GM21390 (cell line): ENCODE measurements around the gene TLE5.
"Not testable (repeated sequence)": the region's sequence is repeated elsewhere in the genome, so short reads cannot be mapped to it uniquely, and the experiment has no call there.

Source experiments
- ATAC-seq: cut with Tn5 transposase; IDR thresholded peaks from one replicate; pipeline ENCODE4 v1.9.1; 2021; ENCODE audit not compliant: unreplicated experiment

Gene TLE5

DNA sequence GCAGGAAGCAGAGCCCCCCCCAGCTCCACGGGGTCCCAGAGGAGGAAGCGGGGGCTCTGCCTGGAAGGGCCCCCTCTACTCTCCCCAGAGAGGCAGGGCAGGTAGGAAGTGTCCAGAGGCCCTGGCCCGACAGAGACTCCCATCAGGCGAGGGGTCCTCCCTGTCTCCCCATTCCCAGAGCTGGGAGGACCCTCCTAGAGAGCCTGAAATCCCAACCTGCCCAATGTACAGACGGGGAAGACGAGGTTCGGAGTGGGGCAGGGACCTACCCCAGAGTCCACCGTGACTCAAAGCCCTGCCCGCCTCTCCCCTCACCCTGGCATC is 34.4 kb downstream of the TLE5 start:
- ATAC-seq: no peak

DNA sequence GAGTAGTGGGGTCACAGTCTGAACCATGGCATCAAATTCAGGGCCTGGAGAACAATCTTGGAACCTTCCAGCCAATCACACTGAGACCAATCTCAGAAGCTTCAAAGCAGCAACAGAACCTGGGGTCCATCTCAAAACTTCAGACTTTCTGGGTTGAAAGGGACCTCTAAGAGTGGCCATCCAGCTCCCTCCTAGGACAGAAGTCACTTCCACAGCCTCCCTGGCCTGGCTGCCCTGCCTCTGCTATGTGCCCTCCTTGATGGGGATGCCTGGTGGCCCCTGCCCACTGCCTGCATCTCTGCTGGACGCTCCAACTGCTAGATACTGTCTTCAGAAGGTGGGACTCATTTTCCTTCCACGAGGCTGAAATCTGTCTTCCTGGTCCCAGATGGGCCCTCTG is 35.0 kb downstream of the TLE5 start:
- no peak for ATAC-seq

GRCh38 chr19:3026768-3027167 is 35.5 kb downstream of the TLE5 start:
- ATAC-seq: no peak

DNA sequence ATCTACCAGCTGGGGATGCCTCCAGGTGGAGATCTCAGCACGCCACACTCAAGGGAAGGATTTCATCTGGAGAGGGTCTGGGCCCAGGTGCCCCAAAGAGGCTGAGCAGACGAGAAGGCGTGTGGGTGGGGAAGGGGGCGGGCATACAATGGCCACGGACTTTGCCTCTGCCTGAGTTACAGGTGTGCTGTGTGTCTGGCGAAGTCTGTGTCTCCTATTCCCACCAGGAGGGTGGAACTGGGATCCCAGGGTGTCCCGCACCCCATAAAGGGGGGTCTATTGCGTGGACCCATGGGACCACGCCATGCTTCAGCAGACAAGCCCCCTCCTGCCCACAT is 36.8 kb downstream of the TLE5 start:
- ATAC-seq: no peak

- no peak for ATAC-seq
Measured at GRCh38 chr19:3024870-3025548, 37.3 kb downstream of the TLE5 start.

GRCh38 chr19:3024509-3024869 is 37.8 kb downstream of the TLE5 start:
- ATAC-seq: no peak

DNA sequence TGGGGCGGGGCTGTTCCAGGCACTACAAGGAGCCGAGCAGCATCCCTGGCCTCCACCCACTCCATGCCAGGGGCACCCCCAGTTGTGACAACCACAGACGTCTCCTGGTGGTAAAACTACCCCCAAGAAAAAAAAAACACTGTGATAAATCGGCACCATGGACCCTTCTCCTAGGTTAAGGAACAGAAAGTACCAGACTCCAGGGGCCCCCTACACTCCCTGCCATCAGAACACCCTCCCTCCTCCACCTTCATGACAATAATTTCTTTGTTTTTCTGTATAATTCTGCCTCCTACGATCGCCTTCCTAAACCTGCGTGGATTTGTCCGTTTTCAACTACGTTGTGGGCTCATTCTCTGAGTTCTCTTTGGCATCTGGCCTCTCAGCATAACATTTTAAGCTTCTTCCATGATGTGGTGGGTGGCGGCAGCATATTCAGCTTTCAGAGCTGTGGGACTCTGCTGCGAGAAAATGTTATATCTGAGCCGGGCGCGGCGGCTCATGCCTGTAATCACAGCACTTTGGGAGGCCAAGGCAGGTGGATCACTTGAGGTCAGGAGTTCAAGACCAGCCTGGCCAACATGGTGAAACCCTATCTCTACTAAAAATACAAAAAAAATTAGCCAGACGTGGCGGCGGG is 41.9 kb downstream of the TLE5 start:
- no peak for ATAC-seq

DNA sequence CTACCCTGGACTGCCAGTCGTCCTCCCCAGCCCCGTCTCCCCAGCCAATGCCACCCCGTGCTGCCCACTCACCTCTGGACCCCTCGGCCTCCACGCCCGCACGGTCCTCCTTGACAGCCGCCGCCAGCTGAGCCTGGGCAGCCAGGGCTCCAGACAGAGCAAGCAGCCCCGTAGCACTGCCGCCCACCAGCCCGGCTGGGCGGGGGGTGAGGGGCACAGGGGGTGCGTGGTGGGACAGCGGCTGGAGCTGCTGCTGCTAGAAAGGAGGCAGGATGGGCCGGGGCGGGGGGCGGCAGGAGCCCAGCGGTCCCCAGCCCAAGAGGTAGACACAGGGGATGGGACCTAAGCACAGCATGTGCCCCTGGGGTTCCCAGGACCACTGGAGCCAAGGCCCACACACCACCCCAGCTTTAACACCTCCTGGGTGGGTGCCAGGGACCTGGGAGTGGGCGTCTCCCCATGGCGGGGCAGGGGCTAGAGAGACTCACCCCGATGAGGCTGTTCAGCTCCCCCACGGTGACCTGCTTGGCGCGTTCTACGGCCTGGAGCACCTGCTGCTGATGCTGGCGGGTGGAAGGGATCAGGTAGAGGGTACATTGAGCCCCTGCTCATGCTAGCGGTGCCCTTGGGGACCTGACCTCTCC is 43.0 kb downstream of the TLE5 start:
- no peak for ATAC-seq

- ATAC-seq: no peak
Measured at GRCh38 chr19:3017923-3018322, 44.4 kb downstream of the TLE5 start.

DNA sequence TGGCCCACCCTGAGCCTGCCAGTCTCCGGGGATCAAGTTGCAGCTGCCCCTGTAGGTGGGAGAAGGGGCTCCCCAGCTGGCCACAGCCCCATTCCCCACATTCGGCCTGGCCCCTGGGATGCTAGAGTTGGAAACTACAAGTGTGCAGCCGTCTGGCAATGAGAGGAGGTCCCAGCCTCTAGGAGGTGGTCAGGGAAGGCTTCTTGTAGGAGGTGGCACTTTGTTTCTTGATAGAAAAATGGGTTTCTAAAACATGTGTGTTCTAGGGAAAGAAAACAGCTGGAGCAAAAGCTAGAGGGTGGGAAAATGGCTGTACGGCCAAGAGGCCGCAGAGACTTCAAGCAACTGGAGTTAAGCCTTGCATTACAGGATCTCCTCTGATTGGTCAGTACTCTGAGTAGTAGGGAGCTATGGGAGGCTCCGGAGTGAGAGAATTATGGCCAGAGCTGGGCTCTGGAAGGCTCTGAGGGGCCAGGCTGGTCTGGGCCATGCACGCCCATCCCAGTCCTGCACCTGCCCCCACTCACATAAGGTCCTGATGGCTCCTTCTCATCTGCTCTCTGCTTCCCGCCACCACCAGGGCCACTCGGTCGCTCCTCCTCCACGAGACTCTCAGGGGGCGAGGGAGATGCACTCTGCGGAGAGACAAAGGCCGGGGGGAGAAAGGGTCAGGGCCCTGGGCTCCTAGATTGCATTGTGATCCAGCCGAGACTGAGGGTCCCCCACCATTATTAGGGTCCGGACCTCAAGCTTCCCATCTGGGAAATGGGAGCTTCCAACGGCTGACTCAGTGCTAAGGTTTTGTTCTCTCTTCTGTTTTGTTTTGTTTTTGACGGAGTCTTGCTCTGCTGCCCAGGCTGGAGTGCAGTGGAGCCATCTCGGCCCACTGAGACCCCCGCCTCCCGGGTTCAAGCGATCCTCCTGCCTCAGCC is 46.9 kb downstream of the TLE5 start:
- no peak for ATAC-seq

DNA sequence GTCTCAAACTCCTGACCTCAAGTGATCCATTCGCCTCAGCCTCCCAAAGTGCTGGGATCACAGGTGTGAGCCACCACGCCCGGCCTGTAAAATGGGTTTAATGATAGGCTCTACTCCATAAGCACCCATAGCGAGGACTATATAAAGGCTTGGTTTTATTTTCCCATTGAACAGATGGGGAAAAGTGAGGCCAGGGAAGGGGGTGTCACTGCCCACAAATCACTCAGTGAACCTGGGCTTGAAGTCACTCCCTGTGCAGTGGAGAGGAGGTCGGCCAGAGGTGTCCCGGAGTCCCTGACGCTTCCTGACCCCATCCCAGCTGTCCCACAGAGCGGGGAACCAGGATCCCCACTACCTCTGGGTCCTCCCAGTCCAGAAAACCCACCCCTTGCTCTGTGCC is 48.2 kb downstream of the TLE5 start:
- ATAC-seq: no peak

GRCh38 chr19:3013263-3013725 is 49.0 kb downstream of the TLE5 start:
- ATAC-seq: no peak

DNA sequence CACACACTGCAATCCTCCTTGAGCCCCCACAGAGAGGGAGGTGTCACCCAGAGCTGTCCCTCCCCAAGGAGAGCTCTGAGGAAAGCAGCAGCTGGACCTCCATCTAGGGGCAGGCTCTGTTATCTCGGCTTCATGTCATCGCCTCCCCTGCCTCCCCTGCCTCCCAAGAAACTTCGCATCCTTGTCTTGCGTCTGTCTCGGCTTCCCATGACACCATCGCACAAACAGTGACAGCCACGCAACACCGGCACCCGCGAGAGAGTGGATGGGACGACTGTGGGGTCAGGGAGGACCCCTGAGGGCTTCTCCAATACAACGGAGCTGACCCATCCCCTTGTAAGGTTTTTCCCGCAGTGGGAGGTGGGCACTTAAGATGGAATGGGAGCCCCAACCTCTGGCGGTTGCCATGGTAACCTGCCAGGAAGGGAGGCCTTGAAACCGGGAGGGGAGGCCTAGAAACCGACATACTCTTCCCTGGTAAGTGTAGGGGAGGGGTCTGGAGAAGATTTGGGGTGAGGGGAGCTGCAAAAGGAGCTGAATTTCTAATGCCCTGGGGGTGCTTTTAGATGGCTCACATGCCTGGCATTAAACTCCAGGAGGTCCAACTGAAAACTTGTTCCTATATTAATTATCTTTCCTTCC is 49.6 kb downstream of the TLE5 start:
- no peak for ATAC-seq

- ATAC-seq: not testable (repeated sequence)
Measured at GRCh38 chr19:3012059-3012458, 50.2 kb downstream of the TLE5 start.

GRCh38 chr19:3010871-3011270 is 51.4 kb downstream of the TLE5 start:
- no peak for ATAC-seq

DNA sequence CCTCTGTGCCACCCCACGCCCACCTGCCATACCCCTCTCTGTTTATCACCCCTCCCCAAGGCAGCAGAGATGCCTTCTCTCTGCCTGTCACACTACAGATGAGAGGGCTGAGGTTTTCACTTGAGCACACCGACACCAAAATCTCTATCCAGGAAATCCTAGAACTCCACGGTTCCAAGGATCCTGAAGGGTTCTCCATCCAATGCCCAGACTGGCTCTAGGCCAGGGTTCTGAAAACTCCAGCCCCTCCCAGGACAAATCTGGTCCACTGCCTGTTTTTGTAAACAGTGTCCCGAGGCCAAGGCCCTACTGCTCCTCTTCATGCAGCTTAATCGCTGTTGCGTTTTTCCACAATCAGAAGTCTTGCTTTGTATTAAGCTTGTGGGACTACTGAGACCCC is 53.3 kb downstream of the TLE5 start:
- ATAC-seq: no peak

- no peak for ATAC-seq
Measured at GRCh38 chr19:3007975-3008374, 54.3 kb downstream of the TLE5 start.

DNA sequence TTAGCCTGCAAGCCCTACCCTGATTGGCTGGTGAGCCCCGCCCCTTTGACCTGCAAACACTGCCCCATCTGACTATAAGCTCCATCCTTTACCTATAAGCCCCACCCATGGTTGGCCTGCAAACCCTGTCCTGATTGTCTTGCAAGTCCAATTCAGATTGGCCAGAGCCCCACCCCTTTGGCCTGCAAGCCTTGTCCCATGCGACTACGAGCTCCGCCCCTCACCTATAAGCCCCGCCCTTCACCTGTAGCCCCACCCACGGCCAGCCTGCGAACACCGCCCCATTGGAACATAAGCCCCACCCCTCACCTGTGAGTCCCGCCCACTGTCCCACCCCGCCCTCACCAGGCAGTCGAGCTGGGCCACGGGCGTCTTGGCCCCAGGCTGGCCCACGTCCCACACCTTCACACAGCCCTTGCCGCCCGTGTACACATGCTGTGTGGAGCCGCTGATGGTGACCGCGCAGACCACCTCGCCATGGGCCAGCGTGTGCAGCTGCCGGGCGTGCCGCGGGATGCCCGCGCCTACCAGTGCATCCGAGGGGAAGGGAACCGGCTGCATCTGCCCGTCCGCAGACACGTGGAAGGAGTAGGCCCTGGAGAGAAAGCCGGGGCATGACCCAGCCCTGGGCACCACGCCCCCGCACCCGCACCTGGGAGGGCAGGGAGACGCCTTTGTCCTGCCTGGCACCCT is 56.1 kb downstream of the TLE5 start:
- no peak for ATAC-seq

- ATAC-seq: no peak
Measured at GRCh38 chr19:3005345-3005744, 57.0 kb downstream of the TLE5 start.

GRCh38 chr19:3004522-3004921 is 57.8 kb downstream of the TLE5 start:
- ATAC-seq: no peak

- no peak for ATAC-seq
Measured at GRCh38 chr19:3003046-3003445, 59.2 kb downstream of the TLE5 start.
